HepG2 (cell line): ENCODE data around the gene ELMOD3. TPM values are rescaled to one million over a fixed set of nuclear protein-coding genes. Genes with fewer than 3 reads are reported as not detected.

Source experiments
- BCL6 ChIP-seq: IDR thresholded peaks from 2 replicates; pipeline ENCODE4 v1.6.1; 2016; ENCODE audit warnings: missing genetic modification reagents, missing compliant biosample characterization
- GABPA ChIP-seq, 2 experiments: IDR thresholded peaks; 2 replicates each; pipeline ENCODE4 v1.6.1; 2011 to 2016; ENCODE audit warnings: low read depth in 2 of 2, low read length in 1 of 2, missing biosample characterization in 1 of 2, missing genetic modification characterization in 1 of 2
- LBX2 ChIP-seq: sonication (generic); formaldehyde crosslinking; IDR thresholded peaks from 2 replicates; pipeline ENCODE4 v1.5.0; 2020; ENCODE audit warnings: missing genetic modification reagents, mild to moderate bottlenecking, borderline replicate concordance
- MED8 ChIP-seq: sonication (generic); formaldehyde crosslinking; IDR thresholded peaks from 2 replicates; pipeline ENCODE4 v1.8.1; 2023; ENCODE audit warnings: mild to moderate bottlenecking, missing genetic modification reagents; ENCODE audit not compliant: insufficient replicate concordance
- MEF2D ChIP-seq: sonication (generic); formaldehyde crosslinking; IDR thresholded peaks from 2 replicates; pipeline ENCODE4 v1.5.1; 2020; ENCODE audit warnings: mild to moderate bottlenecking, missing genetic modification reagents
- MLXIP ChIP-seq: sonication (generic); formaldehyde crosslinking; IDR thresholded peaks from 2 replicates; pipeline ENCODE4 v1.9.0; 2021; ENCODE audit warnings: missing genetic modification reagents, borderline replicate concordance
- MXD3 ChIP-seq: IDR thresholded peaks from 2 replicates; pipeline ENCODE4 v1.6.1; 2016; ENCODE audit warnings: mild to moderate bottlenecking, missing biosample characterization, missing genetic modification reagents
- PCBP1 ChIP-seq: fragments of 200-400 bp; formaldehyde crosslinking; IDR thresholded peaks from 2 replicates; pipeline ENCODE4 v1.6.1; 2017; ENCODE audit warnings: mild to moderate bottlenecking, low read depth, low read length, borderline replicate concordance
- ZBTB21 ChIP-seq: sonication (generic); formaldehyde crosslinking; IDR thresholded peaks from 2 replicates; pipeline ENCODE4 v1.4.0; 2020; ENCODE audit warnings: missing genetic modification reagents
- ZFP36L1 ChIP-seq: sonication (generic); formaldehyde crosslinking; IDR thresholded peaks from 2 replicates; pipeline ENCODE4 v1.8.0; 2022; ENCODE audit warnings: mild to moderate bottlenecking, missing genetic modification reagents, moderate library complexity
- ZFP41 ChIP-seq: sonication (generic); formaldehyde crosslinking; IDR thresholded peaks from 2 replicates; pipeline ENCODE4 v1.4.0; 2020; ENCODE audit warnings: mild to moderate bottlenecking, missing genetic modification reagents, borderline replicate concordance
- ZFX ChIP-seq: sonication (generic); formaldehyde crosslinking; IDR thresholded peaks from 2 replicates; pipeline ENCODE4 v1.4.0; 2020; ENCODE audit warnings: mild to moderate bottlenecking, low read depth, missing genetic modification reagents, moderate library complexity
- ZMYM3 ChIP-seq: sonication (generic); formaldehyde crosslinking; IDR thresholded peaks from 2 replicates; pipeline ENCODE4 v1.5.1; 2020; ENCODE audit warnings: mild to moderate bottlenecking, missing genetic modification reagents
- ZNF124 ChIP-seq: sonication (generic); formaldehyde crosslinking; IDR thresholded peaks from 2 replicates; pipeline ENCODE4 v1.4.0; 2020; ENCODE audit warnings: missing genetic modification reagents
- ZNF225 ChIP-seq: sonication (generic); formaldehyde crosslinking; IDR thresholded peaks from 2 replicates; pipeline ENCODE4 v1.4.0; 2020; ENCODE audit warnings: mild to moderate bottlenecking, missing genetic modification reagents
- ZNF264 ChIP-seq: sonication (generic); formaldehyde crosslinking; IDR thresholded peaks from 2 replicates; pipeline ENCODE4 v1.4.0; 2020; ENCODE audit warnings: missing genetic modification reagents
- ZNF282 ChIP-seq: fragments of 450-650 bp; IDR thresholded peaks from 2 replicates; pipeline ENCODE4 v1.6.1; 2018; ENCODE audit not compliant: partially characterized antibody
- ZNF3 ChIP-seq: IDR thresholded peaks from 2 replicates; pipeline ENCODE4 v1.7.0; 2017; ENCODE audit warnings: inconsistent platforms
- ZNF337 ChIP-seq: sonication (generic); formaldehyde crosslinking; IDR thresholded peaks from 2 replicates; pipeline ENCODE4 v1.5.1; 2020; ENCODE audit warnings: missing genetic modification reagents, low read depth, mild to moderate bottlenecking, borderline replicate concordance
- ZNF557 ChIP-seq: sonication (generic); formaldehyde crosslinking; IDR thresholded peaks from 2 replicates; pipeline ENCODE4 v1.4.0; 2020; ENCODE audit warnings: missing genetic modification reagents
- ZNF570 ChIP-seq: sonication (generic); formaldehyde crosslinking; IDR thresholded peaks from 2 replicates; pipeline ENCODE4 v1.4.0; 2020; ENCODE audit warnings: mild to moderate bottlenecking, missing genetic modification reagents, borderline replicate concordance
- ZNF691 ChIP-seq: sonication (generic); formaldehyde crosslinking; IDR thresholded peaks from 2 replicates; pipeline ENCODE4 v1.4.0; 2020; ENCODE audit warnings: missing genetic modification reagents, low read depth, mild to moderate bottlenecking, borderline replicate concordance
- ZNF761 ChIP-seq: sonication (generic); formaldehyde crosslinking; conservative IDR thresholded peaks from 2 replicates; pipeline ENCODE4 v1.4.0; 2020; ENCODE audit warnings: mild to moderate bottlenecking, missing genetic modification reagents
- polyA plus RNA-seq, 8 experiments: library from polyadenylated mRNA; depleted of rRNA in 3 of 8; stranded (reverse) in 7 of 8; unstranded in 1 of 8; fragments of >200 nt; fragmentation: Illumina TruSeq in 4 of 8; extraction: Trizol in 4 of 8; gene quantifications; 2 replicates each; pipeline versions ENCODE4 v1.2.1 to v1.2.3, GENCODE V29; 2011 to 2016; ENCODE audit warnings: low read depth in 4 of 8, missing spikeins in 1 of 8, mixed read lengths in 1 of 8; ENCODE audit not compliant: insufficient read depth in 1 of 8
- total RNA-seq, 5 experiments: library from RNA; depleted of rRNA; stranded (reverse); fragments of >200 nt; fragmentation: Illumina TruSeq; extraction: Trizol; gene quantifications; 2 replicates each; pipeline ENCODE4 v1.2.3, GENCODE V29; 2016; ENCODE audit warnings: low read depth in 1 of 5
- TF ChIP-seq, protein P1 (sequence below): sonication (generic); formaldehyde crosslinking; IDR thresholded peaks from 2 replicates; pipeline ENCODE4 v1.4.0; 2020; ENCODE audit warnings: missing genetic modification reagents

ELMOD3 gene
- total and polyA plus RNA-seq, 2 of the 13 experiments (the other 11 are each of a cell fraction or from before 2014, with no cell fraction given) = 13.3 to 19.5 TPM

DNA sequence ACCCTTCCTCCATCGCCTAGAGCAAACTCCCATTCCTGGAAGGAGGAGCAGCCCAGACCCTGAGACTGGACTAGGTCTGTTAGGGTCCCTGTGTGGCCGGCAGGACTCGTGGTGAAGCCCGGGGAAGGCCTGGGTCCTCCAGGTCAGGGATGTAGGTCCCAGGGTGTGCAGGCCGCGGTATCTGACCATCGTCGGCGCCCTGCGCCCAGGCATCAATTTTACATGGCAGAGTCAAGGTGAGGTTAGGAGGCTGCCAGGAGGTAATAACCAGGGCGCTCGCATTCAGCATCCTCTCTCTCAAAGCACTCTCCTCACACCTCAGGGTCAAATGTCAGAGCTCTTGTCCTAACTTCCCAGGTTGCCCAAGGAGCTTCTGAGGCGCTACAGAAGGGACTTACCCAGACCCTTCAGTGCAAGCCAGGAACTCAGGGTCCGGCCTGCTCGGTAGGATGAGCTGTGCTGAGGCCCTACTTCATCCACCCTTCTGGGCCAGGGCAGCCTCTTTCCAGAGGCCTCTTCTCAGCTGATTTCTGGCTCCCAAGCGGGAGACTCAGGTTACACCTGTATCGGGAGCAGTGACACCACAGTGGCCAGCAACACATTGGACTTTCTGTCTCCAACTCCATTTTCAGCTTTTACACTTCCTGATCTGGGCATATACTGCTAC, 64.6 kb downstream of the ELMOD3 start (continued):
- no peak for TF ChIP-seq LBX2 (CRISPR knock-in tag)
- no peak for TF ChIP-seq ZNF570 (CRISPR knock-in tag)
- TF ChIP-seq ZNF264 = no peak
- TF ChIP-seq ZNF282 = no peak
- no peak for TF ChIP-seq PCBP1
- peak; percentile 44; the same call in 1 of the 2 replicates for TF ChIP-seq ZNF761 (CRISPR knock-in tag)
- 0 out of 2 replicates have a peak, but pooled peaks have one; percentile 11 for TF ChIP-seq MXD3 (CRISPR knock-in tag)
- TF ChIP-seq MED8 = no peak
- TF ChIP-seq ZNF691 (CRISPR knock-in tag) = 0 out of 2 replicates have a peak, but pooled peaks have one; percentile 55
- TF ChIP-seq ZNF337 (CRISPR knock-in tag) = no peak
- no peak for TF ChIP-seq ZBTB21 (CRISPR knock-in tag)
- no peak for TF ChIP-seq GABPA (IDR thresholded peaks at IDR 0.05; ENCODE audit: low read depth, low read length)
- TF ChIP-seq GABPA (CRISPR knock-in tag; IDR thresholded peaks at IDR 0.05; ENCODE audit: low read depth) = no peak
- TF ChIP-seq ZFX (CRISPR knock-in tag) = peak; percentile 43
- TF ChIP-seq ZNF225 (CRISPR knock-in tag) = peak; percentile 69; the same call in 1 of the 2 replicates
- no peak for TF ChIP-seq MEF2D (CRISPR knock-in tag)
- no peak for TF ChIP-seq ZNF3 (CRISPR knock-in tag)
- no peak for TF ChIP-seq MLXIP (CRISPR knock-in tag)
- peak; percentile 11; the same call in 1 of the 2 replicates for TF ChIP-seq ZFP36L1 (CRISPR knock-in tag)
- TF ChIP-seq ZFP41 (CRISPR knock-in tag) = no peak
- TF ChIP-seq, protein P1, sequence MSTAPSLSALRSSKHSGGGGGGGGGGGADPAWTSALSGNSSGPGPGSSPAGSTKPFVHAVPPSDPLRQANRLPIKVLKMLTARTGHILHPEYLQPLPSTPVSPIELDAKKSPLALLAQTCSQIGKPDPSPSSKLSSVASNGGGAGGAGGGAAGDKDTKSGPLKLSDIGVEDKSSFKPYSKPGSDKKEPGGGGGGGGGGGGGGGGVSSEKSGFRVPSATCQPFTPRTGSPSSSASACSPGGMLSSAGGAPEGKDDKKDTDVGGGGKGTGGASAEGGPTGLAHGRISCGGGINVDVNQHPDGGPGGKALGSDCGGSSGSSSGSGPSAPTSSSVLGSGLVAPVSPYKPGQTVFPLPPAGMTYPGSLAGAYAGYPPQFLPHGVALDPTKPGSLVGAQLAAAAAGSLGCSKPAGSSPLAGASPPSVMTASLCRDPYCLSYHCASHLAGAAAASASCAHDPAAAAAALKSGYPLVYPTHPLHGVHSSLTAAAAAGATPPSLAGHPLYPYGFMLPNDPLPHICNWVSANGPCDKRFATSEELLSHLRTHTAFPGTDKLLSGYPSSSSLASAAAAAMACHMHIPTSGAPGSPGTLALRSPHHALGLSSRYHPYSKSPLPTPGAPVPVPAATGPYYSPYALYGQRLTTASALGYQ (CRISPR knock-in tag) = no peak
- TF ChIP-seq ZMYM3 (CRISPR knock-in tag) = no peak
- TF ChIP-seq ZNF124 (CRISPR knock-in tag) = no peak
- peak; percentile 70 for TF ChIP-seq BCL6 (CRISPR knock-in tag)
- no peak for TF ChIP-seq ZNF557 (CRISPR knock-in tag)
